Measurements from ENCODE around the gene WWTR1.

Gene WWTR1

DNA sequence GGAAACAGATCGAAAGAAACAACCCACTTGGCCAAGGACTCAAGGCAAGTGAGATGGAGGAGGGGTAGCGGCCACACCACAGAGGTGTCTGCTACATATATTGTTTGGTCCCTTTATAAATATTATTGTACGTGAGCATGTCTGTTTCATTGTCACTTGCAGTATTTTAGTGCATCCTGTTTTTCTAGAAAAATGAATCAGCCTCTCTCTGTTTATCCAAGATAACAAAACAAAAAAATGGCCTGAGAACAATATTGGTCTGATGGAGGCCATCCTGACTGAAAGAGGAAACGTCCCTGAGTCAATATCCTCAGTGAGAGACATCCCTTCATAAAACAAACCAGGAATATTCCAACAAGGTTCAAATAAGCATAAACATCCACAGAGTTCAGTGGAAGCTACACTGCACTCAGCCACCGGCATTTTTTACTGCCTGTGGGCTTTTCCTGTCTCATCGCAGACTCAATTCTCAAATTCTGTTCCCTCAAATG, 42.0 kb downstream of the WWTR1 start:
- TF ChIP-seq, protein P1, sequence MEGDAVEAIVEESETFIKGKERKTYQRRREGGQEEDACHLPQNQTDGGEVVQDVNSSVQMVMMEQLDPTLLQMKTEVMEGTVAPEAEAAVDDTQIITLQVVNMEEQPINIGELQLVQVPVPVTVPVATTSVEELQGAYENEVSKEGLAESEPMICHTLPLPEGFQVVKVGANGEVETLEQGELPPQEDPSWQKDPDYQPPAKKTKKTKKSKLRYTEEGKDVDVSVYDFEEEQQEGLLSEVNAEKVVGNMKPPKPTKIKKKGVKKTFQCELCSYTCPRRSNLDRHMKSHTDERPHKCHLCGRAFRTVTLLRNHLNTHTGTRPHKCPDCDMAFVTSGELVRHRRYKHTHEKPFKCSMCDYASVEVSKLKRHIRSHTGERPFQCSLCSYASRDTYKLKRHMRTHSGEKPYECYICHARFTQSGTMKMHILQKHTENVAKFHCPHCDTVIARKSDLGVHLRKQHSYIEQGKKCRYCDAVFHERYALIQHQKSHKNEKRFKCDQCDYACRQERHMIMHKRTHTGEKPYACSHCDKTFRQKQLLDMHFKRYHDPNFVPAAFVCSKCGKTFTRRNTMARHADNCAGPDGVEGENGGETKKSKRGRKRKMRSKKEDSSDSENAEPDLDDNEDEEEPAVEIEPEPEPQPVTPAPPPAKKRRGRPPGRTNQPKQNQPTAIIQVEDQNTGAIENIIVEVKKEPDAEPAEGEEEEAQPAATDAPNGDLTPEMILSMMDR (IDR thresholded peaks at IDR 0.05; ENCODE audit: low read depth, low read length): no peak

DNA sequence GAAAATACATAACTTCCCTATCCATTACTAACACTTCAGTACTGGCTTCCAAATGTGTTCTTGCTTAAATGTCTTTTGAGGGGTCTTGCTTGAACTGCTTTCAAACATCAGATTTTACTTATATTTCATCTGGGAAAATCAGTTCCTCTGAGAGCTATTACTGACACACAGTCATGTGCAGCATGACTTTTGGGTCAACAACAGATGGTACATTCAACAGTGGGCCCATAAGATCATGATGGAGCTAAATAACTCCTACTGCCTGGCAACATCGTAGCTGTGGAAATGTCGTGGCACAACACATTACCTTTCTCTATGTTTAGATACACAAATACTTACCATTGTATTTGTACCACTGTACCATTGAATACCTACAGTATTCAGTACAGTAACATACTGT, 43.8 kb downstream of the WWTR1 start:
- no peak overlapping the region for H3K4me3 ChIP-seq (ENCODE audit: low read depth, low read length)
- TF ChIP-seq, protein P1 (IDR thresholded peaks at IDR 0.05; ENCODE audit: low read depth, low read length): no peak

More for the DNA sequence above, 42.0 kb downstream of the WWTR1 start:
- H3K4me3 ChIP-seq (ENCODE audit: low read depth, low read length): no peak overlapping the region

DNA sequence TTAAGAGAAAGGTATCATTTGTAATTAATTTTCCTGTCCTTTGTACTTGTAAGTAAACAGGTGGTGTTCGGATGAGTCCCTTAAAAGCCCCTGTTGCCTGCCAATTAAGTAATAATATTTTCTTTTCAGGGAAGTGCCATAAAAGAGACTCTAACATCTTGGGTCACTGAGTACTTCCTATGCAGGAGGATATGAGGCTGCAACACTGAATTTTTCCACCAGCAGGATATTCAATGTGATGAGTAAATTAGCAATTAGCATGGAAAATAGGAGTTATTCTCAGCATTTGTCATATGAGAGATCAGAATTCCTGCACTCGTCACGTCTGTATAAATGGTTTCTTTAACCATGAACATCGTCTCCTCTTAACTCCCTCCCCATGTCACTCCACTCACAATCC, 45.4 kb downstream of the WWTR1 start:
- TF ChIP-seq, protein P1 (IDR thresholded peaks at IDR 0.05; ENCODE audit: low read depth, low read length): no peak
- no peak overlapping the region for H3K4me3 ChIP-seq (ENCODE audit: low read depth, low read length)

DNA sequence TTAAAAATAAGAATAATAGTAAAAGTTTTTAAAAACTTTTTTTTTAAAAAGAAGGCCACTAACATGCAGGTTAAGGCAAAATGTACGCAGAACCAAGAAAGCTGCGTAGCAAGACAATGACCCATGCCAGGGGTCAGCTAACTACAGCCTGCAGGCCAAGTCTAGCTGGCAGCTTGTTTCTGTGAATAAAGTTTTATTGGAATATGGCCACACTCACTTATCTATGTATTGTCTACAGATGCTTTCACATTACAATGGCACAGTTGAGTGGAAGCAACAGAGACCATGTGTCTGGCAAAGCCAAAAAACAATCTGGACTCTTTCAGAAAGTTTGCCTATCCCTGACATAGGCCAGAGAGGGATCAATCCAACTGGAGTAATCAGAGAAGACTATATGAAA, 46.7 kb downstream of the WWTR1 start:
- TF ChIP-seq, protein P1 (IDR thresholded peaks at IDR 0.05; ENCODE audit: low read depth, low read length): no peak
- H3K4me3 ChIP-seq (ENCODE audit: low read depth, low read length): no peak overlapping the region

DNA sequence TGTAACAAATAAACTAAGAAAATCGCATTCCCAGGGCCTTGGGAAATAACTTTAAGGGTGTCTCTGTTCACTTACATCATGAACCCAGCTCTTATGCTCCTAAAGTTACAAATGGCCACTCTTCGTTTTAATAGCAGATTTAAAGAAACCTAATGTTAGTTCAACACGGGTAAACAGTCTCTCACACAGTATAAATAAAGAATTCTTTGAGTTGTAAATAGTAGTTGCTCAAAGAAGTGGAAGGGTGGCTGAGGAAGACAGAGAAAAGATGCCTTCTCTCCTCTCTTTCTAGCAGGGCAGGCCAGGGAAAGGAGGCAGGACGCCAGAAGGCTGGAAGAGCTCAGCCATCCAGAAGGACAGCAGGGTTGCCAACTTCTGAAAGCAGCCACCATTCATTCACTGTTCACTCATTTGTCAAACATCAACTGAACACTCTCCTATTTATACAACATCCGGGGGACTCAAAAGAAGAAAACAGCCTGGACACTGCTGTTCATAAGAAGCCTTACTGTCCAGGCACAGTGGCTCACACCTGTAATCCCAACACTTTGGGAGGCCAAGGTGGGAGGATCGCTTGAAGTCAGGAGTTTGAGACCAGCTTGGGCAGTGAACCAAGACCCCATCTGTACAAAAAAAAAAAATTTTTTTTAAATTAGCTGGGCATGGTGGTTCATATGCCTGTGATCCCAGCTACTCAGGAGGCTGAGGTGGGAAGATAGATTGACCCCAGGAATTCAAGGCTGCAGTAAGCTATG, 47.3 kb downstream of the WWTR1 start:
- TF ChIP-seq, protein P1 (IDR thresholded peaks at IDR 0.05; ENCODE audit: low read depth, low read length): no peak
- no peak overlapping the region for H3K4me3 ChIP-seq (ENCODE audit: low read depth, low read length)

DNA sequence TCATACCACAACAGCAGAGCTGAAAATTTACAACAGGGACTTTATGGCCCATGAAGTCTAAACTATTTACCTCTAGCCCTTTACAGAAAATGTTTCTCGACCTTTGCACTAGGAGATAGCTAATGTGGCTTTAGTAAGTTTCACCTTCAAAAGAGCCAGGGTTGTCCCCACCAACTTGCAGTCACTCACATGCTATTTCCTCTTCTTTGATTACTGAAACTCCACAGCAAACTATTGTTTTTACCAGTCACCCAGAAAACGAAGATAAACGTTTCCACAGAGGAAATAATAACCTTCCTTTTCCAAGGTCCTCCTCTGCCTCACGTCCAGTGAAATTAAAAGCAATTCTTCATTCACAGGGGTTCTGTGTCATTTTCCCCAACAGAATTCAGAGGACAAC, 48.2 kb downstream of the WWTR1 start:
- no peak overlapping the region for H3K4me3 ChIP-seq (ENCODE audit: low read depth, low read length)
- TF ChIP-seq, protein P1 (IDR thresholded peaks at IDR 0.05; ENCODE audit: low read depth, low read length): no peak

DNA sequence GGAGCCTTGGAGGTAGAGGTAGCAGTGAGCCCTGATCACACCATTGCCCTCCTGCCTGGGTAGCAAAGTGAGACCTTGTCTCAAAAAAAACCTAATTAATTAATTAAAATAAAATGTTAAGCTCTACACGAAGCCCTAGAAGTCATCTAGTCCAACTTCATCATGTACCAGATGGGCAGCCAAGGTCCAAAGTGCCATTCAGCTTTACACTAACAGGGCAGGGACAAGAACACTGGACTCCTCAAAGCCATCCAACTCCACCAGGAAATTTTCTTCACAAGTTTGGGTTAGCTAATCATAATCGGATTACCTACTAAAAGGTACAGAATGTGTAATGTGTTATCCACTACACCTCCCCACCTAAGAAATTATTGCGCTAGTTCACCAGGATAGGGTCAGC, 48.8 kb downstream of the WWTR1 start:
- TF ChIP-seq, protein P1 (IDR thresholded peaks at IDR 0.05; ENCODE audit: low read depth, low read length): no peak
- H3K4me3 ChIP-seq (ENCODE audit: low read depth, low read length): no peak overlapping the region

All from WI38 (cell line).